Measurements from ENCODE around the gene TBC1D17. TPM values are rescaled to one million over a fixed set of nuclear protein-coding genes. Genes with fewer than 3 reads are reported as not detected.

The TBC1D17 gene
- total and polyA plus RNA-seq, 10 of the 15 experiments (the other 5 are each of a cell fraction or from before 2014, with no cell fraction given), result 0.42 to 20.4 (median 11.2) TPM

GRCh38 chr19:49862391-49863253 lies 14.9 kb upstream of the TBC1D17 start:
- Histone ChIP-seq H3K4me3 (no peak overlapping the region), H3K79me2 (ENCODE audit: control insufficient read depth, insufficient read depth, low read length) (peaks cover 18% of the 10 kb centered on the region), H3K27me3 (replicated peaks in 1 of 2; ENCODE audit: control insufficient read depth in 2 of 2, insufficient read depth in 2 of 2, low read length in 1 of 2) (no peaks in the 10 kb centered on the region), H3K27ac (ENCODE audit: control insufficient read depth, insufficient read depth) (no peak overlapping the region), H3K4me2 (ENCODE audit: control insufficient read depth, insufficient read depth) (no peak overlapping the region), H3K9me3 (replicated peaks; ENCODE audit: control insufficient read depth, insufficient read depth, low read length) (no peaks in the 10 kb centered on the region), H2AFZ (ENCODE audit: control insufficient read depth, low read depth, low read length) (no peak overlapping the region), H3K4me1 (ENCODE audit: control insufficient read depth, insufficient read depth, low read length) (peaks cover 3% of the 10 kb centered on the region; the same call in 1 of the 2 replicates), H3K9ac (ENCODE audit: control insufficient read depth, insufficient read depth, low read length) (no peak overlapping the region), H4K20me1 (ENCODE audit: control insufficient read depth, insufficient read depth) (no peaks in the 10 kb centered on the region), H3K36me3 (ENCODE audit: control insufficient read depth in 2 of 2, insufficient read depth in 2 of 2, low read length in 1 of 2) (peaks cover 9 to 28% of the 10 kb centered on the region in 2 experiments)
- 99% methylated on average over 28 of the region's 49 CpGs for WGBS (ENCODE audit: insufficient coverage, insufficient replicate concordance, low lambda C conversion rate, missing lambda C conversion rate)
- ChIA-PET SMC1A (ENCODE audit: uncharacterized antibody, unreplicated experiment) (no interaction called here), CTCF (interaction anchor here (1.4 to 1.5 kb wide), 2 partner anchors 9 to 12 kb away, joined by 3 read pairs; partner anchors contain the start of gene PTOV1), POLR2A (no interaction called here), RAD21 (ENCODE audit: unreplicated experiment) (no interaction called here)
- BruUV-seq (replicated peaks), result no TSS peak
- TF ChIP-seq CTCF (IDR thresholded peaks at IDR 0.05 in 2 of 3, conservative IDR thresholded peaks at IDR 0.05 in 1 of 3; ENCODE audit: control insufficient read depth in 2 of 3, extremely low read depth in 1 of 3, insufficient read depth in 1 of 3, low read depth in 3 of 3, low read length in 3 of 3) (peak; percentile 3 to 39 (median 21); a peak in 2 of 6 replicates), MTA3 (IDR thresholded peaks at IDR 0.05; ENCODE audit: borderline replicate concordance, low read length) (no peak)
- FAIRE-seq (no peak), DNase-seq (ENCODE audit: low read depth, low spot score) (no peak), ATAC-seq (no peak)
- intact Hi-C loops (cut with micrococcal nuclease; ENCODE audit: unreplicated experiment) (no loop called here), in situ Hi-C loops (cut with MboI) (no loop called here)
